GM23338 (cell line): ENCODE measurements around the gene GAS1.

Source experiments
- CTCF ChIP-seq, 2 experiments: fragments of 200-600 bp in 1 of 2; sonication (generic) in 1 of 2; conservative IDR thresholded peaks; 2 replicates each; pipeline versions ENCODE4 v1.5.1 to v1.6.1; 2016 to 2017; ENCODE audit warnings: antibody characterized with exemption in 2 of 2, low read depth in 2 of 2, mild to moderate bottlenecking in 2 of 2, moderate library complexity in 1 of 2
- EZH2 ChIP-seq: fragments of 200-600 bp; sonication (generic); IDR thresholded peaks from one replicate; pipeline ENCODE4 v1.8.0; 2017; ENCODE audit warnings: antibody characterized with exemption, mild to moderate bottlenecking, low read depth; ENCODE audit not compliant: unreplicated experiment
- EZH2phosphoT487 ChIP-seq: fragments of 200-600 bp; sonication (generic); IDR thresholded peaks from one replicate; pipeline ENCODE4 v1.8.1; 2018; ENCODE audit warnings: antibody characterized with exemption; ENCODE audit not compliant: unreplicated experiment
- JUNB ChIP-seq: IDR thresholded peaks from one replicate; pipeline ENCODE4 v1.6.1; 2016; ENCODE audit warnings: antibody characterized with exemption; ENCODE audit not compliant: unreplicated experiment
- TF ChIP-seq, protein P1 (sequence below): IDR thresholded peaks from 2 replicates; pipeline ENCODE4 v1.6.1; 2016; ENCODE audit warnings: antibody characterized with exemption
- TF ChIP-seq, protein P2 (sequence below): fragments of 250-450 bp; sonication (Bioruptor Pico); IDR thresholded peaks from 2 replicates; pipeline ENCODE4 v1.5.0; 2020; ENCODE audit warnings: mild to moderate bottlenecking, moderate library complexity

GRCh38 chr9:86968258-86968920 is 21.1 kb upstream of the GAS1 start:
- TF ChIP-seq CTCF (conservative IDR thresholded peaks at IDR 0.05; ENCODE audit: low read depth in 2 of 2) (no peak), EZH2 (no peak), EZH2phosphoT487 (no peak), JUNB (no peak)
- TF ChIP-seq, protein P1, sequence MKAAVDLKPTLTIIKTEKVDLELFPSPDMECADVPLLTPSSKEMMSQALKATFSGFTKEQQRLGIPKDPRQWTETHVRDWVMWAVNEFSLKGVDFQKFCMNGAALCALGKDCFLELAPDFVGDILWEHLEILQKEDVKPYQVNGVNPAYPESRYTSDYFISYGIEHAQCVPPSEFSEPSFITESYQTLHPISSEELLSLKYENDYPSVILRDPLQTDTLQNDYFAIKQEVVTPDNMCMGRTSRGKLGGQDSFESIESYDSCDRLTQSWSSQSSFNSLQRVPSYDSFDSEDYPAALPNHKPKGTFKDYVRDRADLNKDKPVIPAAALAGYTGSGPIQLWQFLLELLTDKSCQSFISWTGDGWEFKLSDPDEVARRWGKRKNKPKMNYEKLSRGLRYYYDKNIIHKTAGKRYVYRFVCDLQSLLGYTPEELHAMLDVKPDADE, result no peak
- TF ChIP-seq, protein P2, sequence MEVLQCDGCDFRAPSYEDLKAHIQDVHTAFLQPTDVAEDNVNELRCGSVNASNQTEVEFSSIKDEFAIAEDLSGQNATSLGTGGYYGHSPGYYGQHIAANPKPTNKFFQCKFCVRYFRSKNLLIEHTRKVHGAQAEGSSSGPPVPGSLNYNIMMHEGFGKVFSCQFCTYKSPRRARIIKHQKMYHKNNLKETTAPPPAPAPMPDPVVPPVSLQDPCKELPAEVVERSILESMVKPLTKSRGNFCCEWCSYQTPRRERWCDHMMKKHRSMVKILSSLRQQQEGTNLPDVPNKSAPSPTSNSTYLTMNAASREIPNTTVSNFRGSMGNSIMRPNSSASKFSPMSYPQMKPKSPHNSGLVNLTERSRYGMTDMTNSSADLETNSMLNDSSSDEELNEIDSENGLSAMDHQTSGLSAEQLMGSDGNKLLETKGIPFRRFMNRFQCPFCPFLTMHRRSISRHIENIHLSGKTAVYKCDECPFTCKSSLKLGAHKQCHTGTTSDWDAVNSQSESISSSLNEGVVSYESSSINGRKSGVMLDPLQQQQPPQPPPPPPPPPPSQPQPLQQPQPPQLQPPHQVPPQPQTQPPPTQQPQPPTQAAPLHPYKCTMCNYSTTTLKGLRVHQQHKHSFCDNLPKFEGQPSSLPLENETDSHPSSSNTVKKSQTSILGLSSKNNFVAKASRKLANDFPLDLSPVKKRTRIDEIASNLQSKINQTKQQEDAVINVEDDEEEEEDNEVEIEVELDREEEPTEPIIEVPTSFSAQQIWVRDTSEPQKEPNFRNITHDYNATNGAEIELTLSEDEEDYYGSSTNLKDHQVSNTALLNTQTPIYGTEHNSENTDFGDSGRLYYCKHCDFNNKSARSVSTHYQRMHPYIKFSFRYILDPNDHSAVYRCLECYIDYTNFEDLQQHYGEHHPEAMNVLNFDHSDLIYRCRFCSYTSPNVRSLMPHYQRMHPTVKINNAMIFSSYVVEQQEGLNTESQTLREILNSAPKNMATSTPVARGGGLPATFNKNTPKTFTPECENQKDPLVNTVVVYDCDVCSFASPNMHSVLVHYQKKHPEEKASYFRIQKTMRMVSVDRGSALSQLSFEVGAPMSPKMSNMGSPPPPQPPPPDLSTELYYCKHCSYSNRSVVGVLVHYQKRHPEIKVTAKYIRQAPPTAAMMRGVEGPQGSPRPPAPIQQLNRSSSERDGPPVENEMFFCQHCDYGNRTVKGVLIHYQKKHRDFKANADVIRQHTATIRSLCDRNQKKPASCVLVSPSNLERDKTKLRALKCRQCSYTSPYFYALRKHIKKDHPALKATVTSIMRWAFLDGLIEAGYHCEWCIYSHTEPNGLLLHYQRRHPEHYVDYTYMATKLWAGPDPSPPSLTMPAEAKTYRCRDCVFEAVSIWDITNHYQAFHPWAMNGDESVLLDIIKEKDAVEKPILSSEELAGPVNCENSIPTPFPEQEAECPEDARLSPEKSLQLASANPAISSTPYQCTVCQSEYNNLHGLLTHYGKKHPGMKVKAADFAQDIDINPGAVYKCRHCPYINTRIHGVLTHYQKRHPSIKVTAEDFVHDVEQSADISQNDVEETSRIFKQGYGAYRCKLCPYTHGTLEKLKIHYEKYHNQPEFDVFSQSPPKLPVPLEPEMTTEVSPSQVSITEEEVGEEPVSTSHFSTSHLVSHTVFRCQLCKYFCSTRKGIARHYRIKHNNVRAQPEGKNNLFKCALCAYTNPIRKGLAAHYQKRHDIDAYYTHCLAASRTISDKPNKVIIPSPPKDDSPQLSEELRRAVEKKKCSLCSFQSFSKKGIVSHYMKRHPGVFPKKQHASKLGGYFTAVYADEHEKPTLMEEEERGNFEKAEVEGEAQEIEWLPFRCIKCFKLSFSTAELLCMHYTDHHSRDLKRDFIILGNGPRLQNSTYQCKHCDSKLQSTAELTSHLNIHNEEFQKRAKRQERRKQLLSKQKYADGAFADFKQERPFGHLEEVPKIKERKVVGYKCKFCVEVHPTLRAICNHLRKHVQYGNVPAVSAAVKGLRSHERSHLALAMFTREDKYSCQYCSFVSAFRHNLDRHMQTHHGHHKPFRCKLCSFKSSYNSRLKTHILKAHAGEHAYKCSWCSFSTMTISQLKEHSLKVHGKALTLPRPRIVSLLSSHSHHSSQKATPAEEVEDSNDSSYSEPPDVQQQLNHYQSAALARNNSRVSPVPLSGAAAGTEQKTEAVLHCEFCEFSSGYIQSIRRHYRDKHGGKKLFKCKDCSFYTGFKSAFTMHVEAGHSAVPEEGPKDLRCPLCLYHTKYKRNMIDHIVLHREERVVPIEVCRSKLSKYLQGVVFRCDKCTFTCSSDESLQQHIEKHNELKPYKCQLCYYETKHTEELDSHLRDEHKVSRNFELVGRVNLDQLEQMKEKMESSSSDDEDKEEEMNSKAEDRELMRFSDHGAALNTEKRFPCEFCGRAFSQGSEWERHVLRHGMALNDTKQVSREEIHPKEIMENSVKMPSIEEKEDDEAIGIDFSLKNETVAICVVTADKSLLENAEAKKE (CRISPR knock-in tag), result no peak
